PFSK-1 (cell line): ENCODE results near the gene PCSK2.

Experiments used
- FOXP2 ChIP-seq: optimal IDR thresholded peaks from 2 replicates; pipeline ENCODE3; 2011; ENCODE audit warnings: borderline replicate concordance, control low read depth, inconsistent platforms; ENCODE audit not compliant: insufficient read depth; ENCODE audit errors: extremely low read length, extremely low read depth
- POLR2AphosphoS5 ChIP-seq: IDR thresholded peaks from 2 replicates; pipeline ENCODE4 v1.6.1; 2012; ENCODE audit warnings: low read depth, mild to moderate bottlenecking, control low read depth, low read length, moderate library complexity
- SIN3A ChIP-seq: IDR thresholded peaks from 2 replicates; pipeline ENCODE4 v1.6.1; 2012; ENCODE audit warnings: mild to moderate bottlenecking, low read length, moderate library complexity, borderline replicate concordance; ENCODE audit not compliant: insufficient read depth
- TAF1 ChIP-seq: IDR thresholded peaks from 2 replicates; pipeline ENCODE4 v1.6.1; 2012; ENCODE audit warnings: low read length, control low read depth, borderline replicate concordance; ENCODE audit not compliant: insufficient read depth

DNA sequence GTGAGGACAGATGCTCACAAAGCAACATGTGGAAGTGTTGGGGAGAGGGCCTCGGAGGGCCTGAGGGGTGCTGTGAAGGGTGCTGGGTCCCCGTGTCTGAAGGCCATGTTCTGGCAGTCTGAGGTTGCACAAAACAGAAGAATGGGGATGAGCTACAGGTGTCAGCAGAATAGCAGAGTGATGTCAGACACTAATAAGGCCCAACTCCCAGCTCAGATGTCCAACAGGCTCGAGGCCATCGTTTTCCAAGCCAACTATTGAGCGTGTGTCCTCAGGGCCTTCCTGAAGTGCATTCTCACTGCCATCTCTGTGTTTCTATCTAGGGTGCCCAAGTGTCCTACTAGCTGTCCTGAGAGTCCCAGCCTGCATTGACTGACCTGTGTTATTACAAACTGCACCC lies 296.5 kb downstream of the PCSK2 start:
- no peak for TF ChIP-seq POLR2AphosphoS5
- no peak for TF ChIP-seq TAF1
- no peak for TF ChIP-seq SIN3A
- no peak for TF ChIP-seq FOXP2
